ENCODE results near the gene ZNHIT6.

Gene ZNHIT6

GRCh38 chr1:85601901-85602300 lies 106.3 kb downstream of the ZNHIT6 start:
- H3K27me3 ChIP-seq (replicated peaks; ENCODE audit: control insufficient read depth, insufficient read depth, low read length, poor library complexity, severe bottlenecking), result no peaks in the 10 kb centered on the region
- no peaks in the 10 kb centered on the region for H3K36me3 ChIP-seq (ENCODE audit: control insufficient read depth, insufficient read depth, low read length)
- no peaks in the 10 kb centered on the region for H3K4me1 ChIP-seq (ENCODE audit: control insufficient read depth, insufficient read depth, low read length, poor library complexity, severe bottlenecking)
- H3K27ac ChIP-seq (ENCODE audit: insufficient read depth, low read length, poor library complexity, severe bottlenecking), result no peak overlapping the region
- H3K4me3 ChIP-seq (ENCODE audit: insufficient read depth, low read depth, low read length, poor library complexity, severe bottlenecking), result no peak overlapping the region
- H3K9me3 ChIP-seq (ENCODE audit: control insufficient read depth, low read length), result no peaks in the 10 kb centered on the region
- no peak for DNase-seq

- H3K4me1 ChIP-seq (ENCODE audit: control insufficient read depth, insufficient read depth, low read length, poor library complexity, severe bottlenecking), result no peaks in the 10 kb centered on the region
- H3K27ac ChIP-seq (ENCODE audit: insufficient read depth, low read length, poor library complexity, severe bottlenecking), result no peak overlapping the region
- H3K36me3 ChIP-seq (ENCODE audit: control insufficient read depth, insufficient read depth, low read length), result no peaks in the 10 kb centered on the region
- no peaks in the 10 kb centered on the region for H3K27me3 ChIP-seq (replicated peaks; ENCODE audit: control insufficient read depth, insufficient read depth, low read length, poor library complexity, severe bottlenecking)
- H3K4me3 ChIP-seq (ENCODE audit: insufficient read depth, low read depth, low read length, poor library complexity, severe bottlenecking), result no peak overlapping the region
- no peaks in the 10 kb centered on the region for H3K9me3 ChIP-seq (ENCODE audit: control insufficient read depth, low read length)
- no peak for DNase-seq
These were observed 108.6 kb downstream of the ZNHIT6 start for GRCh38 chr1:85599681-85600080.

Measured in effector memory CD4-positive, alpha-beta T cell (primary cell).